Fibroblast of lung (primary cell): ENCODE measurements around the gene SLC16A7.

Experiments
- EZH2 ChIP-seq: IDR thresholded peaks from 2 replicates; pipeline ENCODE4 v1.5.1; 2012; ENCODE audit warnings: low read length, control low read depth, mild to moderate bottlenecking; ENCODE audit errors: missing control alignments
- TF ChIP-seq, protein P1 (sequence below), 2 donors: IDR thresholded peaks in 1 of 2; conservative IDR thresholded peaks in 1 of 2; 1 replicate in 1 of 2; 2 replicates in 1 of 2; pipeline ENCODE4 v1.5.1; 2011 to 2012; ENCODE audit warnings: low read length in 2 of 2, control low read depth in 1 of 2, inconsistent platforms in 1 of 2, low read depth in 1 of 2, mild to moderate bottlenecking in 1 of 2

DNA sequence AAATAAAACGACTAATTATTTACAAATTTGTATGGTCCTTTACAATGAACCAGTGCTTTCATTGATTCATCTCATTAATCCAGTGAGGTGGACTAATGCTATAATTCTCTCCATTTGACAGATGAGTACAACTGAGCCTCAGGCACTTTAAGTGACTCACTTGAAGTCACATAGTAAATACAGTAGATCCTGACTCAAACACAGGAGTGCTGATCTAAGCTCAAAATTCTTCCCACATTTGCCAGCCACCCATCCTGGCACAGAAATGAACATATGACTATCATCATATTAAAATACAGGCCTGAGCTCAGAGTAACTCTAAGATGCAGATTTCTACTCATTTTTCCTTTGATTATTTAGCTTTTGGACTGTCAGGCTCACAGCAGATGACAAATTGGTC lies 30.6 kb downstream of the SLC16A7 start:
- TF ChIP-seq, protein P1, sequence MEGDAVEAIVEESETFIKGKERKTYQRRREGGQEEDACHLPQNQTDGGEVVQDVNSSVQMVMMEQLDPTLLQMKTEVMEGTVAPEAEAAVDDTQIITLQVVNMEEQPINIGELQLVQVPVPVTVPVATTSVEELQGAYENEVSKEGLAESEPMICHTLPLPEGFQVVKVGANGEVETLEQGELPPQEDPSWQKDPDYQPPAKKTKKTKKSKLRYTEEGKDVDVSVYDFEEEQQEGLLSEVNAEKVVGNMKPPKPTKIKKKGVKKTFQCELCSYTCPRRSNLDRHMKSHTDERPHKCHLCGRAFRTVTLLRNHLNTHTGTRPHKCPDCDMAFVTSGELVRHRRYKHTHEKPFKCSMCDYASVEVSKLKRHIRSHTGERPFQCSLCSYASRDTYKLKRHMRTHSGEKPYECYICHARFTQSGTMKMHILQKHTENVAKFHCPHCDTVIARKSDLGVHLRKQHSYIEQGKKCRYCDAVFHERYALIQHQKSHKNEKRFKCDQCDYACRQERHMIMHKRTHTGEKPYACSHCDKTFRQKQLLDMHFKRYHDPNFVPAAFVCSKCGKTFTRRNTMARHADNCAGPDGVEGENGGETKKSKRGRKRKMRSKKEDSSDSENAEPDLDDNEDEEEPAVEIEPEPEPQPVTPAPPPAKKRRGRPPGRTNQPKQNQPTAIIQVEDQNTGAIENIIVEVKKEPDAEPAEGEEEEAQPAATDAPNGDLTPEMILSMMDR (conservative IDR thresholded peaks at IDR 0.05 in 1 of 2, IDR thresholded peaks at IDR 0.05 in 1 of 2; ENCODE audit: low read depth in 1 of 2, low read length in 2 of 2), result no peak
- no peak for TF ChIP-seq EZH2
